ENCODE measurements around the gene KRTAP10-4.

DNA sequence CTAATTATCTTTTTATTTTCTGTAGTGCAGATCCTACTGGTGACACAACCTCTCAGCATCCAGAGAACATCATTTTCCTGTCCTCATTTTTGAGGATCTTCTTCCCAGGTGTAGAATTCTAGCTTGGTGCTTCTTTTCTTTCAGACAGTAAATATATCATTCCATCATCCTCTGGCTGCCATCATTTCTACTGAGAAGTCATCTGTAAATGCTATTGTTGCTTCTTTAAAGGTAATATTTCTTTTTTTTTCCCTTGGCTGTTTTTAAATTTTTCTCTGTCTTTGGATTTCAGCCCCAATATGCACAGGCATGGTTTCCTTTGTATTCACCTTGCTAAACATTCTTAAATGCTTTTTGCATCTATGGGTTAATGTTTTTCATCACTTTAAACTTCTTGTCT, 50.0 kb downstream of the KRTAP10-4 start:
- TF ChIP-seq, protein P1, sequence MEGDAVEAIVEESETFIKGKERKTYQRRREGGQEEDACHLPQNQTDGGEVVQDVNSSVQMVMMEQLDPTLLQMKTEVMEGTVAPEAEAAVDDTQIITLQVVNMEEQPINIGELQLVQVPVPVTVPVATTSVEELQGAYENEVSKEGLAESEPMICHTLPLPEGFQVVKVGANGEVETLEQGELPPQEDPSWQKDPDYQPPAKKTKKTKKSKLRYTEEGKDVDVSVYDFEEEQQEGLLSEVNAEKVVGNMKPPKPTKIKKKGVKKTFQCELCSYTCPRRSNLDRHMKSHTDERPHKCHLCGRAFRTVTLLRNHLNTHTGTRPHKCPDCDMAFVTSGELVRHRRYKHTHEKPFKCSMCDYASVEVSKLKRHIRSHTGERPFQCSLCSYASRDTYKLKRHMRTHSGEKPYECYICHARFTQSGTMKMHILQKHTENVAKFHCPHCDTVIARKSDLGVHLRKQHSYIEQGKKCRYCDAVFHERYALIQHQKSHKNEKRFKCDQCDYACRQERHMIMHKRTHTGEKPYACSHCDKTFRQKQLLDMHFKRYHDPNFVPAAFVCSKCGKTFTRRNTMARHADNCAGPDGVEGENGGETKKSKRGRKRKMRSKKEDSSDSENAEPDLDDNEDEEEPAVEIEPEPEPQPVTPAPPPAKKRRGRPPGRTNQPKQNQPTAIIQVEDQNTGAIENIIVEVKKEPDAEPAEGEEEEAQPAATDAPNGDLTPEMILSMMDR (IDR thresholded peaks at IDR 0.05): no peak
- TF ChIP-seq POLR2A (IDR thresholded peaks at IDR 0.05) (no peak), EP300 (IDR thresholded peaks at IDR 0.05) (no peak)
